HG03103 (cell line): Measurements from ENCODE around the gene CELF2.

Source experiments
- ATAC-seq: cut with Tn5 transposase; IDR thresholded peaks from one replicate; pipeline ENCODE4 v1.9.1; 2021; ENCODE audit warnings: low read depth; ENCODE audit not compliant: unreplicated experiment

CELF2 gene

DNA sequence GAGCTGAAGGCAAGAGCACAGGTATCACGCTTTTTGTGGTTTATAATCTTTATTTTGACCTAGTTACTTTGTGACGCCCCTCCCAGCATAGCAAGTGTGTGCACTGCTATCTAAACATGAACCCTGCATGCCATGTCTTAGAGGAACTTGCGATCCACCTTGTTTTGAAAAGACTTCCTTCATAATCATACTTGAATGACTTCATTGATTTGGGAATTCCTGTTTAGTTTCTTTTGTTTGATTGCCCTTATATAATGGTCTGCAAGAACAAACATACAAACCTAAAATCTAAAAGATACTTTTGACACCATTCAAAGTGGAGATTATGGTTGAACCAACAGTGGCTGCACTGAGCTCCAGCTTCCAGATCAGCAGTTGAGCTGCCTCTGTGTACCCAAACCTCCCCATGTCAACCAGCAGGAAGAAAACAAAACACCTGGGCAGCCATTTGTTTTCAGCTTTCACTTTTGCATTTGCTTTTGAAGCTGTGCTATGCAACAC is 132.6 kb downstream of the CELF2 start:
- ATAC-seq, result no peak

DNA sequence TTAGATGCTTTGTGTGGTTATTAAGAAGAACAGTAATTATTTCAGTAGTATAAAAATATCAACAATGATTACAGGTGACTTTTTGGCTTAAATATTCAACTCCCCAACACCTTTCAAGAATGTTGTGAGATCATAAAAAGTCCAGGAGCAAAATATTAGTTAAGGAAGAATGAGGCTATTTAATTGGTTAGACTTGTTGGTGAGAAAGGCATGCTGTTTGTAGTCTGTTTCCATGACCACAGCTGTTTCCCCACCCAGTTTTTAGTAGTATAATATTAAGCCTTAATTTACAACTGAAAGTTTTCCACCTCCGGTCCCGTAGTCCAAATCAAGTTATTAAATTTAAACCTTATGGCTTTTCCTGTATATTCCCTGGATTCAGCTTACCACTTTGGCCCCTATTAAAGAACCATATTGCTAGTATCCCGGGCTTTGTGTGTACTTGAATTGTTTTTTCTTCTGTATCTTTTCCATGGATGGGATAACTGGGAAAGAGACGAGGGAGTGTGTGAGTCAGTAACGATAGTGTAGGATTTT is 133.3 kb downstream of the CELF2 start:
- ATAC-seq, result no peak

DNA sequence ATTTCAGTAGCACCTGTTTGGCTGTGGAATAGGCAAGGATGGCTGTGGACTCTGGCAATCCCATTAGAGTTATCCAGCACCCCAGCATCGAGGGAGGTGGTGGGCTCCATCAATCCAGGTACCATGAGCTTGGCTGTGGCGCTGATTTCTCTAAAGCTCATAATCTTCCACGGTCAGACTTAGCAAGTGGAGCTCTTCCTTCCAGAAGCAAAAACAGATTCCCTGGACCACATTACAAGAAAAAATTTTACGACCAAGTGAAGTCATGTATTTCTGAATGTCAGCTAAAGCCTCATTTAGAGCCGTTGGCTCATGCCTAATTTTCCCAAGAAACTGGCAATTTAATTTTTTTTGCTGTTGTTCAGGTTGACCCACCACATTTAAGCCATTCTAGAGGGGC is 135.1 kb downstream of the CELF2 start:
- ATAC-seq, result no peak

DNA sequence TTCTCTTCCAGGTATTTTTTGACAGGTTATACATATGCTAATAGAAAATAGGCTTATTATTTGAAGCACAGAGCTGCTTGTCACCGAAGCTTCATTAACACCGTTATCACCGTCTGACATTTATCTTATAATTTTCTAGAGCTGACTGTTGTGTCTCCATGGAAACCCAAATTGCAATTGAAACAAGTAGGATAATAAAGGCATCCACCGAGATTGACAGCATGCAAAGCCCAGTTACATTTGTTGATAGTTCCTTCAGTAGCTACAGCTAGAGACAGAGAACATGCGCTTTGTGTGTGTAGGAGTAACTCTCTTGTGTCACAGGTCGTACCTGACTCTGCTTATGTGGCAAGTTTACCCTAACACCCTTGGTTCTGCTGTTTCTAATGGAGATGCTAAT is 135.6 kb downstream of the CELF2 start:
- ATAC-seq, result no peak

DNA sequence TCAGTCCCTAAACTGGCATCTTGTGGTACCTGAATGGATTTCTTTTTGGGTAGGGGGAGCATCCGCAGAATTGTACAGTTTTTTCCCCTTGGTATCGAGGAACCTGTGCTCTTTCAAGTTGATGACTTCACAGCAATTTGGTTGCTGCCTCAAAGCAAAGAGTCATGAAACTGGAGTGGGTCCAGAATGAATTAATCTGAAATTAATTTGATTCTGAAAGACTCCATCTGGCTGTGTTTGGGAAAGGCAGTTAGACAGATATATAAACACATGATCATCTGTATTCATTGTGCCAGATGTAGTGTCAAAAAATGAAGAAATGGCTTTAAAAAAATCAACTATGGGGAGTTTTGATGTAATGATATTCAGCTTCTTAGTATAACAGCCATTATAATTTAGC is 136.1 kb downstream of the CELF2 start:
- no peak for ATAC-seq

DNA sequence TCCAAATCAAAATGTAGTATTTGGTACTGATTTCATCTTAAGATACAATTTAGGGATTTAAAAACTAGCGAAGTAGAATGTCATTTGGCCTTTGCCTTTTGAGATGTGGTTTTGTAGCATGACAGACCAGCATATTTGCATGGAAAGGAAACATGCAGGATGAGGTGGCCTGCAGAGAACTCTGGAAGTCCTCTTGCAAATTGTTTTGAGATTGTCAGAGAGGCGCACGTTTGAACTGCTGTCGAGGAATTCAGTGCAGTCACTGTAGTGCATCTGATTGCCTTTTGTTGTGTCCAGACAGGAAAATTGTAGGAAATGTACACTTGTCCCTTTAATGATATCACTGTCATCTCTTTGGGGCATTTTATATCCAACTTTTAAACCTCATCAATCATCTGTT is 136.7 kb downstream of the CELF2 start:
- no peak for ATAC-seq

DNA sequence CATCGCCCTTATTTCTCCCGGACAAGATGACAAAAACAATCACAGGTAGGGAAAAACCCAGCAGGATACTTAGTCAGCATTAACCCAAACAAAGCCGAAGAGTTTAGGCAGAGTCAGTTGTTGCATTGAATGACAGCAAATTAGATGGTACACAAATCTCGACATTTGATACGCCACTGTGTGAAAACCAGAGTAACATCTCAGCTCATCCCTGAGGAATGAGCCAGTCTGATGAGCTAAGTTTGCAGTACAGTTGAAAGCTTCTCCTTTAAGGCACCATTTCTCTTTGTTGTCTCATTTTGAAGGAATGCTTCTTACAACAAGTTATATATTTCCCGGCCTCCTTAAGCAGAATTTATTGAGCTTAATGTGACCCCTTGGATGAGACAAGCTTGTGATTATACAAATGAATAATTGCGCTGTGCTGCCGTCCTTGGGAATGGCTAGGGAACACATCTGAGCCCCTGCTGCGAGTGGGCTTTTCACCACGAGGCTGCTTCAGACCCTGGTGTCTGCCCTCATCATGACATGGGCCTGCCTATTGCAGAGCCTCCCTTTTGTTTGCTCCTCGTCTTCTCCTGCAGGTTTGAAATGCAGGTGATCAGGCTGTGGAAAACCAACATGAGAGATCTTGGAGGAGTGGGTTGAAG is 137.3 kb downstream of the CELF2 start:
- ATAC-seq, result no peak

DNA sequence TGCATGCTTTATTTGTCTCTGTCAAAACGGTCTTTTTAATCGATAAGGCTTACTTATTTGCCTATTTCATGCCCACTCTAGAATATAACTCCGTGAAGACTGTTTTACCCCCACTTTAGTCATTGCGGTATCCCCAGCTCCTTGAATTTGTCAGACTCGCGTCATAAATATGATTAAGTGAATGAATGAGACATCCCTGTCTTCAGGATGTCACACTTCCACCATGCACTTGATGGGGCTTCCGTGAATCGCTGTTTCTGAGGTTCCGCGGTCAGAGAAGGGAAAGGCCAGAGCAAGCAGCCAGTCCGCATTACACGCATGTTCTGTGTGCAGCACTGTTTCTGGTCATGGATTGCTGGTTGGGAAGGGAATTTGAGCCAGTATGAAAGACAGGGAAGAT is 138.8 kb downstream of the CELF2 start:
- no peak for ATAC-seq

DNA sequence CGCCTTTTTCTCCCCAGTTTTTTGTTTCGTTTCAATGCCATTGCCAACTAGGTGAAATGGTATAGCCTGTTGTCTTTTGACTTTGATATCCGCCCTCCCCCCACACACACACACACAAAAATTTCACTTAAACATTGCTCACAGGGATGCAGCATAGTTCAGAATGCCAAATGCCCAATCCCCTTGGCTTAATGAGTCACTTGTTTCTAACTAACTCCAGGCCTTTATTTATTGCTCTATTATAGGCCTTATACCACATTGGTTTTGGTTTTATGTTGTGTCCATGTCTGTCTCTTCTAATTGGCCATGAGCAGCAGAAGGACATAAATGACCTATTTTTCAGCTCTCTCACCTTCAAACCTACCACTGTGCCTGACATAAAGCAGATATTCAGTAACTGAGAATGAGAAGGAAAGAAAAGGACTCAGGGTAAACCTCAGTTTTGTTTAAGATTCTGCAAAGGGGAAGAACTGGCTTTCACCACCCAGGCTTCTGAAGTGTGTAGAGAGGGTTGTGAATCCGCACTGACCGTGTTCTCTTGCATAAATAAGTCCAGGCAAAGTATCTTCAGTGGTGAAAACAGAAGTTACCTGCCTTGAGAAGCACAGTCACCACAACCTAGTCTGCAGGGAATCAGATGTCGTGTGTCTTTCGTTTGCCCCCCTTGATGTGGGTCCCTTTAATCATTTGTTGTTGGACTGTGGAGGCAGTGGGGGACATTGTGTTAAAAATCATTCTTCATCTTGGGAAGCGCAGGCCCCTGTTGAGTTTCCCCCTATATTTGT is 139.8 kb downstream of the CELF2 start:
- no peak for ATAC-seq

DNA sequence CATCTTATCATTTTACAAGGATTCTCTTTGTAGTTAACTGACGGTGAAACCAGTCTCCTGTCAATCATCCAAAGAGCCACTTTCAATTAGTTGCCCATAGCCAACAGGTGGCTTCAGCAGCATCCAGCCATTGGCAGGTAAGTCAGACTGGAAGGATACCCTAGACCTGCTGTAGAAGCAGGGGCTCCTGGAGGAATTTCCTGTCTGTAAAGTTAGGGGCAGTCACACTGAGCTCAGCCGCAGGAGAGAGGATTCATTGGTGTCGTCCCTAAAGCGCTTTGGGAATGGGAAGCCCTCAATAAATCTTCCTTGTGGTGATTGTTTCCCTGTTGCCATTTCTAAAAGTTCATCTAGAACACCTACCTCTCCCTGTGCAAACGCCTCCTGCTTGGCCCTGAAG is 140.4 kb downstream of the CELF2 start:
- no peak for ATAC-seq

DNA sequence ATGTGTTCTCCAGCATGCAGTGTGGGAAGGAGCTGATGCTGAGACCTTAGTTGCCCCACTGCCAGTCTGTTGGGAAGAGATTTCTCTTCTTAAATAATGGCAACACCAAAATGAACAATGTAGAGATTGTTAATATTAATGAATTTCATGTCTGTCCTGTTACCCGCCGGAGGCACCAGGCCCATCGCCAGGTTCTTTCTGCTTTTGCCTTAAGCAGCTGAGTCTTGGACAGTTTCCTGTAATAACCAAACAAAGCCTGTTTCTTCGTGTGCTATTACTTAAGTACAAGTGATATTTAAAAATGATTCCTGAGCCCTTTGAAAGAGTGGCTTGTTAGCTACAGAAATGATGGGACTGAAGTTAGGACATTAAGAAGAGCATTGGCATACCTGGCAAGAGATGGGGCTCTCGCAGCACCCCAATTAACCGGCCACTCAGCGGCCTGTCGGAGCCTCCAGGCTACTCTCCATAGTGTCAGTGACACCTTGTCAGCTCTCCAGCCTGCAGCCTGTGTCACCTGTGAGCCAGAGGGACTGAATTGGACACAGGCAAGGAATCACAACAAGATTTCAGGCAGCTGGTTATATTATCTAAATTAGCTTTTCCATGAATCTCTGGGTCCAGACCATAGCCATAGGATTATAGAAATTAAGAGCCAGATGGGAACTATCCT is 142.0 kb downstream of the CELF2 start:
- ATAC-seq, result no peak

DNA sequence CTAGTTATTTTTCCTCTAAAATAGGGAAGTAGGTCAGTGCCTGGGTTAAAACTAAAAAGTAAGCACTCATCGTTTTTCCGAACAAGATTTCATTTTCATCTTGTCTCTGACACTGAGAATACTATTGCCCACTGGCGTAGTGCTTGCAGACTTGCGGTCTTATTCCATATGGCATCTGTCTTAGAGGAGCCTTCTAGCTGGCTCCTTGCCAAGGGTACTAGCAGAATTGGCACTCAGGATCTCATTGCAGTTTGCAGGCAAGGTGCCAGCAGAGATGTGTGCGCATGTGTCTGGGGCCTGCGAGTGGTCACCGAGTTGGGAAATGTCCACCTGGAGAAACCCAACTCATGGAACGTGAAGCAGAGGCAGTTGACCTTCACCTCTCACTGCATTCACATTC is 143.4 kb downstream of the CELF2 start:
- ATAC-seq, result no peak

DNA sequence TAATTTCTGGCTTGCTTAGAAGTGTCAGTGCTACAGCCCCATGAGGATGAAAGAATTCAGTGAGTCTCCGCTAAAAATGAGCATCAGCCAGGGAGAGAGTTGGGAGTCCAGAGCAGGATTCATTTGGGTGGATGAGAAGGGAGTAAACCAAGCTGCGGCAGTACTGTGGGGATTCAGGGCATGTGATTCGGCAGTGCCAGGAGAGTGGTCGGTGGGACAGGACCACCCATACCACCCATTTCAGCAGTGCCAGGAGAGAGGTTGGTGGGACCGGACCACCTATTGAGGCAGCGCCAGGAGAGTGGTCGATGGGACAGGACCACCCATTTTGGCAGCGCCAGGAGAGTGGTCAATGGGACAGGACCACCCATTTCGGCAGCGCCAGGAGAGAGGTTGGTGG is 144.2 kb downstream of the CELF2 start:
- ATAC-seq, result no peak

DNA sequence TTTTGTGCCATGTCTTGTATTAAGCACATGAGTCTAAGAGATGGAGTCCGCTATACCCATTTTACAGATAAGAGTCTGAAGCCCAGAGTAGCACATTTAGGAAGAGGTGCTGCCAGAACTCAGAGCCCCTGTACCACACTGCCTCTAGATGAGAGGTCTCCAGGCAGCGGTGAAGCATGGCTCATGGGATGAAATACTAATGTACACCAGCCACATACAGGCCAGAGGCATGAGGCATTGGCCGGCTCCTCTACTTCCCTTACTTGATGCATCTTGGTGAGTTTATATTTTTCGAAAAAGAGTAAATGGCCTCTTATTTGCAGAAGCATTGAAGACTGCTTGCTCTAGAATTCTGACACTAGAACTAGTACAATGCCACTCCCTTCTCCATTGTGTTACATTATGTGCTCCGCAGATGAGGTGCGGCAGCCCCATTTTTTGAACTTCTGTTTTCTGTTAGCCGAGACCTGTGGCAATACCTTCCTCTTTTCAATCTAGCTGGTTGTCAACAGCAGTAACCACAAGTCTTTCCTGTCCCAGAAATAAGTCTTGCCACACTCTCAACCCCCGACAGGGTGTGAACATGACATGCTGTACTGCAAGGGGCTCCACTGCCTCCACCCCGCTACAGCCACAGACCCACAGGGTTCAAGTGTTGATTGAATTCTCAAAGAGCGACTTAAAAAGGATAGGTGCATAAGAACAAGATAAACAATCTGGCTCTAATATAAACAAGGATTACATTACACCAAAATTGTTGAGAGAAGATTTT is 145.3 kb downstream of the CELF2 start:
- ATAC-seq, result peak; percentile 59

DNA sequence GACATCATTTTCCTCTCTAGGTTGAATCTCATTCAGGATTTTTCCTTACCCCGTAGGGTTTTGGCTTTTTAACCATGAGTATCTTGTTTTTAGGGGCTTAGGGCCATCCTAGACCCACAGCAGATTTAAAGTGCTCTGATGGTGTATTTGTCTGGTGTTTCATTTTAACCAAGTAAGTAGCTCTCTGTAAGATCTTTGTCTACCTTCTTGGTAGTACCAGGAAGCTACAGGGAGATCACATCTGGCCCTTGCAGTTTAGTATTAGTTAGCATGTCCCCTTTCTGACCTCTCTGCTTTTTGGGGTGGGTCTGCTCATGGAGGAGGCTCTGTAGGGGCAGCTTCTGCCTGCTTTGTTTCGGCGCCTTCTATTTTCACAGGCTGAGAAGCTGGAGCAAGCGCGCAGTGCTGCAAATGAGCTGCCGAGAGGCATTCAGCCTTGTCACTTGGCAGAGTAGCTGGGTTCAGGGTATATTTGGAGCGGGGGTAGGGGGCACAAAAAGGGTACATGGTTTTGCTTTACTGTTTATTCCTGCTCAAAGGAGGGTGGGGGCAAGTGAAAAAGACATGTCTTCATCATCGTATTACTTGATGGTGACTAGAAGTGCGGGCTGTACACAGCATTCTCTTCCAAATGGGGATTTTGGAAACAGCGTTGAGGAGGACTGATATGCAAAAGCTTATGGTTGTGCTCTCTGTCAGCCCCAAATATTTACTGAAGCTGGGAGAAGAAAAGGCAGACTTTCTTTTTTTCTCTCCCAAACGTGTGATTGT is 146.3 kb downstream of the CELF2 start:
- no peak for ATAC-seq

DNA sequence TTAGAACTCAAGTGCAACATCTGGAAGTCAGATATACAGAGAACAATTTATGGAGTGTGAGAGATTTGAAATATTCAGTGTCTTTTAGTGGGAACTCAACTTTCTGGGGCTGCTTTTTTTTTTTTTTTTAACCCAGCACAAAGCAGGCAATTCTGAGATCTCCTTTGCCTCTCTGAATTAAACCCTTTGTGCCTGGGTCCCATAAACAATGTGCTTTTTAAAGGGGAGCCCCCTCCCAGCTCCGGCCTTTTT is 146.8 kb downstream of the CELF2 start:
- no peak for ATAC-seq

DNA sequence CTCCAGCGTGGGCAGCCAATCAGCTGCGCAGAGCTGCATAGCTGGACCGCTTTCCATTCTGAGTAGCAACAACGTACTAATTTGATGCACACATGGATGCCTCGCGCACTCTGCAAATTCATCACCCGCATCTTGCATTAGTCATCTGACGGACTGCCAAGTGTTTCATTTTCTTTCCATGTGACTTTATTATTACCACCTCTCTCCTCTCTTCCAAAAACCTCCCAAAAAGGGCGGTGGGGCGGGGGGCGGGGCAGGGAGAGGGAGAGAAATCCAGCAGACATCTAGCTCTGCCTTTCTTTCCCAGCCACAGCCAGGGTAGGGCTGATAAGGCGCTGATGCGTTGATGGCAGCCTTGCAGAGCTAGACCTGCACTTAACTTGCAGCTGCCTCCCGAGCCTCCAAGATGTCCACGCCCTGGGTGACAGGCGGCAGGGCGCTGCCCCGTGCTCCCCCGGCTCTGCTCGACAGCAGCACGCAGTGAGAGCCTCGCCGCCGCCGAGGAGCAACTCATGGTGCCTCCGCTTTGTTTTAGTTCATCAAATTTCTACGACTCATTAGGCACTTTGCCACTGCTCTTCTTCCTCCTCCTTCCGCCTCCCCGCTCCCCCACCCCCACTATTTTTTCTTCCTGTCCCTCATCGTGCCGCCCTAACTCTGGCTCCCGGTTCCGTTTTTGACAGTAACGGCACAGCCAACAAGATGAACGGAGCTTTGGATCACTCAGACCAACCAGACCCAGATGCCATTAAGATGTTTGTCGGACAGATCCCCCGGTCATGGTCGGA is 147.3 kb downstream of the CELF2 start:
- no peak for ATAC-seq

DNA sequence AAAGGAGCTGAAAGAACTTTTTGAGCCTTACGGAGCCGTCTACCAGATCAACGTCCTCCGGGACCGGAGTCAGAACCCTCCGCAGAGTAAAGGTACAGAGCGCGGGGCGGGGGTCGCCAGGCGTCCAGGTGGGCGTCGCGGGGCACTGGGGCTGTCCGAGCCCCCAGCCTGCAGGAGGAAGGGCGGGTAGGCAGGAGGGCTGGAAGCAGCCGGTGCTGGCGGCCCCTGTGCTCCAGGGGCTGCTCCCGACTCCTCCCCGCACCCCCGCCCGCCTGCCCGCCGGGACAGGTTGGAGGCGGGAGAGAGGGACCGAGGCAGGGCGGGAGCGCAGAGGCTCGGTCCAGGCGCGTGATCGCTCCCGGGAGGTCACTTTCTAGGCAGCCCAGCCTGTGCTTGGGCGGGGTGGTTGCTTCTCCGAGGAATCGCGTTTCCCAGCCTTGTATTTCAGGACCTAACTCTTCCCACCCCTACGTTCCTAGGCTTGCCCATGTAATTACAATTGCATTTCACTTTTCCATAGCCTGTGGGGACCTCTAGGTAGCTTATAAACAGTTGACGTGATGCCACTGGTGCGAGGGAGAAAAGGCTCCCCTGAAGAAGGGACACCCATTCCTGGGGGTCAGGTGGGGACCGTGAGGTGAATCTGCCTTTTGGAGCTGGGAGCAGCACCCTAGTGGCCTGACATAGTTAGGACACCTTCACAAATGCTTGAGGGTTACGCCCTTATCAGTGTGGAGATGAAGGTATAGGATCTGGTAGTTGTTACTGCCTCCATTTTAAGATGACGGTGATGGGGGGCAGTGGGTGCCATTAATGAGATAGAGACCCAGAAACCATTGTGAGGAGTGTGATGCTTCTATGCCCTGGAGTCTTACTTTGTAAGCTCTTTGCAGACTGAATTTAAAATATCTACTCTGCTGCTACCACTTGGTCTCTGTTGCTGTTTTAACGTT is 148.2 kb downstream of the CELF2 start:
- ATAC-seq, result peak; percentile 53
